DOHH2 (cell line): Measurements from ENCODE around the gene CAPS2.

ENCODE experiments used
- H3F3A ChIP-seq: fragments of 200-600 bp; sonication (generic), shearing (Covaris generic); 2 replicates; pipeline ENCODE4 v1.6.0; 2016; ENCODE audit warnings: antibody characterized with exemption, mild to moderate bottlenecking; ENCODE audit not compliant: control insufficient read depth, insufficient read depth
- H3K27ac ChIP-seq: fragments of 200-600 bp; sonication (generic); 2 replicates; pipeline ENCODE4 v1.5.1; 2014; ENCODE audit warnings: low read depth, mild to moderate bottlenecking, low read length, moderate library complexity
- H3K27me3 ChIP-seq: fragments of 200-600 bp; sonication (generic); 2 replicates; pipeline ENCODE4 v1.6.1; 2014; ENCODE audit warnings: mild to moderate bottlenecking, low read length, mixed read lengths; ENCODE audit not compliant: control insufficient read depth
- H3K36me3 ChIP-seq: fragments of 200-600 bp; sonication (generic); 2 replicates; pipeline ENCODE4 v1.6.1; 2014; ENCODE audit warnings: mild to moderate bottlenecking, low read length, moderate library complexity, mixed read lengths; ENCODE audit not compliant: control insufficient read depth
- H3K4me1 ChIP-seq: fragments of 200-600 bp; sonication (generic); 2 replicates; pipeline ENCODE4 v1.6.1; 2014; ENCODE audit warnings: mild to moderate bottlenecking, low read length, mixed read lengths; ENCODE audit not compliant: control insufficient read depth
- H3K4me2 ChIP-seq: fragments of 200-600 bp; sonication (generic); 2 replicates; pipeline ENCODE4 v1.6.0; 2014; ENCODE audit warnings: mild to moderate bottlenecking, low read length, moderate library complexity
- H3K4me3 ChIP-seq: fragments of 200-600 bp; sonication (generic); 2 replicates; pipeline ENCODE4 v1.5.1; 2014; ENCODE audit warnings: mild to moderate bottlenecking, low read length, mixed read lengths
- H3K79me2 ChIP-seq: fragments of 200-600 bp; sonication (generic); 2 replicates; pipeline ENCODE4 v1.6.1; 2014; ENCODE audit warnings: mild to moderate bottlenecking, low read length, mixed read lengths; ENCODE audit not compliant: control insufficient read depth
- H3K9me2 ChIP-seq: fragments of 200-600 bp; sonication (generic); replicated peaks from 2 replicates; pipeline ENCODE4 v1.6.1; 2014; ENCODE audit warnings: mild to moderate bottlenecking, low read length, mixed read lengths; ENCODE audit not compliant: control insufficient read depth
- H3K9me3 ChIP-seq: fragments of 200-600 bp; sonication (generic); 2 replicates; pipeline ENCODE4 v1.6.1; 2014; ENCODE audit warnings: antibody characterized with exemption, low read length, mixed read lengths; ENCODE audit not compliant: control insufficient read depth, insufficient read depth
- H4K20me1 ChIP-seq: fragments of 200-600 bp; sonication (generic); 2 replicates; pipeline ENCODE4 v1.6.0; 2014; ENCODE audit warnings: low read depth, mild to moderate bottlenecking, antibody characterized with exemption, low read length, moderate library complexity; ENCODE audit not compliant: control insufficient read depth, insufficient read depth
- CTCF ChIP-seq: fragments of 200-600 bp; sonication (generic); IDR thresholded peaks from one replicate; pipeline ENCODE4 v1.5.1; 2014; ENCODE audit warnings: antibody characterized with exemption, mild to moderate bottlenecking, low read depth, low read length; ENCODE audit not compliant: poor library complexity, severe bottlenecking
- EZH2phosphoT487 ChIP-seq: fragments of 200-600 bp; sonication (generic); IDR thresholded peaks from 2 replicates; pipeline ENCODE4 v1.6.1; 2017; ENCODE audit warnings: borderline replicate concordance, mild to moderate bottlenecking, antibody characterized with exemption, low read length, moderate library complexity, mixed read lengths

The CAPS2 gene

DNA sequence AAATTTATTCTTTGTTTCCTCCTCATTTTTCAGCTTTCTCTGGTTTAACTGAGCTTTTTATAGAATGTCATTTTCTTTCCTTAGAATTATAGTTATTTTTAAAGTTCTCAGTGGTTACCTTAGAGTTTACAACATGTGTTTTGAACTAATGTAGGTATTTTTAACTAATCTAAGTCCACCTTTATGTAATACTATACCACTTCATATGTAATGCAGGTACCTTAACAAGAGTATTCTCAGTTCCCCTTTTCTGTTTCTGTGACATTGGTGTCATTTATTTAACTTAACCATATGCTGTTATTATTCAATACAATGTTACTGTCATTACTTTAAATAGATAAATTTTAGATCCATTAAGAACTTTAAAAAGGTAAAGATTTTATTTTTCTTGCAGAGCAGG lies 90.1 kb downstream of the CAPS2 start:
- no peak overlapping the region for H3K4me2 ChIP-seq
- no peaks in the 10 kb centered on the region for H3K9me2 ChIP-seq
- no peaks in the 10 kb centered on the region for H3K27me3 ChIP-seq
- no peaks in the 10 kb centered on the region for H3F3A ChIP-seq
- no peaks in the 10 kb centered on the region for H3K9me3 ChIP-seq
- H4K20me1 ChIP-seq = no peaks in the 10 kb centered on the region
- no peaks in the 10 kb centered on the region for H3K79me2 ChIP-seq
- no peak overlapping the region for H3K4me3 ChIP-seq
- H3K27ac ChIP-seq = no peak overlapping the region
- no peak for TF ChIP-seq CTCF
- no peak for TF ChIP-seq EZH2phosphoT487
- H3K36me3 ChIP-seq = no peaks in the 10 kb centered on the region
- H3K4me1 ChIP-seq = no peaks in the 10 kb centered on the region

GRCh38 chr12:75236206-75236605 lies 93.9 kb downstream of the CAPS2 start:
- no peaks in the 10 kb centered on the region for H3K27me3 ChIP-seq
- no peak for TF ChIP-seq EZH2phosphoT487
- TF ChIP-seq CTCF = no peak
- no peak overlapping the region for H3K4me2 ChIP-seq
- no peak overlapping the region for H3K27ac ChIP-seq
- no peaks in the 10 kb centered on the region for H3K79me2 ChIP-seq
- no peaks in the 10 kb centered on the region for H3F3A ChIP-seq
- no peaks in the 10 kb centered on the region for H3K9me2 ChIP-seq
- H3K9me3 ChIP-seq = no peaks in the 10 kb centered on the region
- H4K20me1 ChIP-seq = no peaks in the 10 kb centered on the region
- no peak overlapping the region for H3K4me3 ChIP-seq
- no peaks in the 10 kb centered on the region for H3K4me1 ChIP-seq
- H3K36me3 ChIP-seq = no peaks in the 10 kb centered on the region

DNA sequence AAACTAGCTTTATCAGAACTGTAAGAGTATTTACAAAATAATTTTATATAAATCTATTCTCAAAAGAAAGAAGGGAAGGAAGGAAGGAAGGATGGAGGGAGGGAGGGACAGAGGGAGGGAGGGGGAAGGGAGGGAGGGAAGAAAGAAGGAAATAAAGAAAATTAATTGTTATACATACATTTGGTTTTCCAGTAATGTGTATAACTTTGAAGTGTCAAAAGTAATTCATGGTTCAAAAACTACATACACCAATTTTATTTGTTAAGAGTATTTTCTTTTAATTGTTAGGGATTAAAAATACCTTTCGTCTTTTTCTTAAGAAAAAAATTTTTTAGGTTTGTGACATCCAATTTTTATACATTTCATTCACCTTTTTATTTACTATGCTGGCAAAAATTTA lies 103.0 kb downstream of the CAPS2 start:
- no peak for TF ChIP-seq EZH2phosphoT487
- TF ChIP-seq CTCF = no peak
- H3K27ac ChIP-seq = no peak overlapping the region
- H3F3A ChIP-seq = no peaks in the 10 kb centered on the region

More for the DNA sequence above, 103.0 kb downstream of the CAPS2 start:
- H3K9me2 ChIP-seq = no peaks in the 10 kb centered on the region
- no peaks in the 10 kb centered on the region for H3K27me3 ChIP-seq
- H3K4me2 ChIP-seq = no peak overlapping the region
- no peaks in the 10 kb centered on the region for H3K4me1 ChIP-seq
- H4K20me1 ChIP-seq = no peaks in the 10 kb centered on the region
- H3K79me2 ChIP-seq = no peaks in the 10 kb centered on the region
- no peaks in the 10 kb centered on the region for H3K36me3 ChIP-seq
- H3K9me3 ChIP-seq = no peaks in the 10 kb centered on the region
- H3K4me3 ChIP-seq = no peak overlapping the region
